H1 (cell line): Measurements from ENCODE around the gene CCDC116. TPM values are rescaled to one million over a fixed set of nuclear protein-coding genes. Genes with fewer than 3 reads are reported as not detected.

Experiments
- ASH2L ChIP-seq: fragments of 200-600, 300-600 bp; sonication (generic); IDR thresholded peaks from one replicate; pipeline ENCODE4 v1.7.1; 2017; ENCODE audit warnings: low read length
- ATF3 ChIP-seq: IDR thresholded peaks from 2 replicates; pipeline ENCODE4 v1.6.1; 2011; ENCODE audit warnings: low read depth, mild to moderate bottlenecking, low read length; ENCODE audit not compliant: insufficient read depth
- CBX5 ChIP-seq: fragments of 300-800, 300-1000 bp; sonication (generic); IDR thresholded peaks from 2 replicates; pipeline ENCODE4 v1.7.1; 2016; ENCODE audit warnings: antibody characterized with exemption, low read length, low read depth
- CHD1 ChIP-seq: IDR thresholded peaks from 2 replicates; pipeline ENCODE4 v1.6.1; 2012; ENCODE audit warnings: low read depth, low read length, improper control_type of control experiment
- CHD2 ChIP-seq: IDR thresholded peaks from 2 replicates; pipeline ENCODE4 v1.6.1; 2012; ENCODE audit warnings: low read length, improper control_type of control experiment
- CREB1 ChIP-seq: IDR thresholded peaks from 2 replicates; pipeline ENCODE4 v1.6.1; 2012; ENCODE audit warnings: inconsistent platforms
- EGR1 ChIP-seq: IDR thresholded peaks from 2 replicates; pipeline ENCODE4 v1.6.1; 2011; ENCODE audit warnings: low read depth, low read length, borderline replicate concordance
- EP300 ChIP-seq, 2 experiments: IDR thresholded peaks; 1 replicate in 1 of 2; 2 replicates in 1 of 2; pipeline ENCODE4 v1.6.1; 2011 to 2012; ENCODE audit warnings: low read depth in 2 of 2, low read length in 2 of 2, mild to moderate bottlenecking in 2 of 2, borderline replicate concordance in 1 of 2, inconsistent platforms in 1 of 2, moderate library complexity in 1 of 2
- FOSL1 ChIP-seq: IDR thresholded peaks from 2 replicates; pipeline ENCODE4 v1.6.1; 2011; ENCODE audit warnings: mild to moderate bottlenecking, low read depth, low read length, moderate library complexity; ENCODE audit not compliant: insufficient read depth
- KDM4A ChIP-seq: IDR thresholded peaks from one replicate; pipeline ENCODE4 v1.7.1; 2012; ENCODE audit warnings: low read depth, mild to moderate bottlenecking, moderate library complexity, low read length, inconsistent platforms; ENCODE audit not compliant: severe bottlenecking
- KDM5A ChIP-seq: fragments of 200-600 bp; IDR thresholded peaks from 2 replicates; pipeline ENCODE4 v1.7.1; 2012; ENCODE audit warnings: mild to moderate bottlenecking, low read length, inconsistent platforms, mixed read lengths
- MAFK ChIP-seq: IDR thresholded peaks from 2 replicates; pipeline ENCODE4 v1.6.1; 2012; ENCODE audit warnings: low read depth, mild to moderate bottlenecking, improper control_type of control experiment, low read length
- MAX ChIP-seq: IDR thresholded peaks from 2 replicates; pipeline ENCODE4 v1.6.1; 2012; ENCODE audit warnings: inconsistent platforms
- NANOG ChIP-seq: IDR thresholded peaks from 2 replicates; pipeline ENCODE4 v1.6.1; 2011; ENCODE audit warnings: low read length, low read depth, mild to moderate bottlenecking, inconsistent platforms; ENCODE audit not compliant: insufficient read depth, poor library complexity, severe bottlenecking
- RFX5 ChIP-seq: IDR thresholded peaks from 2 replicates; pipeline ENCODE4 v1.6.1; 2011; ENCODE audit warnings: low read depth, low read length, improper control_type of control experiment, borderline replicate concordance
- RXRA ChIP-seq: IDR thresholded peaks from 2 replicates; pipeline ENCODE4 v1.6.1; 2011; ENCODE audit warnings: low read depth, mild to moderate bottlenecking, low read length, moderate library complexity; ENCODE audit not compliant: insufficient read depth
- SIRT6 ChIP-seq: IDR thresholded peaks from one replicate; pipeline ENCODE4 v1.7.1; 2012; ENCODE audit warnings: low read length, inconsistent platforms
- SIX5 ChIP-seq: IDR thresholded peaks from 2 replicates; pipeline ENCODE4 v1.6.1; 2011; ENCODE audit warnings: mild to moderate bottlenecking, low read depth, low read length
- SRF ChIP-seq: IDR thresholded peaks from 2 replicates; pipeline ENCODE4 v1.6.1; 2011; ENCODE audit warnings: mild to moderate bottlenecking, low read depth, low read length, moderate library complexity
- SUZ12 ChIP-seq: fragments of 200-600 bp; sonication (generic); IDR thresholded peaks from 2 replicates; pipeline ENCODE4 v1.6.1; 2012; ENCODE audit warnings: mild to moderate bottlenecking, inconsistent platforms, low read length, moderate library complexity, mixed read lengths
- TAF7 ChIP-seq: optimal IDR thresholded peaks from 2 replicates; pipeline ENCODE3; 2011; ENCODE audit warnings: low read depth, mild to moderate bottlenecking, inconsistent platforms, low read length, moderate library complexity, borderline replicate concordance
- TBP ChIP-seq: IDR thresholded peaks from 2 replicates; pipeline ENCODE4 v1.6.1; 2011; ENCODE audit warnings: low read depth, low read length, improper control_type of control experiment
- YY1 ChIP-seq: IDR thresholded peaks from 2 replicates; pipeline ENCODE4 v1.6.1; 2011; ENCODE audit warnings: low read depth, mild to moderate bottlenecking, low read length
- ZNF274 ChIP-seq: IDR thresholded peaks from 2 replicates; pipeline ENCODE4 v1.7.0; 2012; ENCODE audit warnings: low read length, borderline replicate concordance; ENCODE audit errors: extremely low read depth
- polyA plus RNA-seq, 7 experiments: library from polyadenylated mRNA; depleted of rRNA in 3 of 7; stranded (reverse) in 5 of 7; unstranded in 2 of 7; fragments of >200 nt in 5 of 7; fragments of 200-250 nt in 2 of 7; gene quantifications; 1 replicate in 5 of 7; 2 replicates in 1 of 7; 4 replicates in 1 of 7; pipeline versions ENCODE4 v1.2.1 to v1.2.3, GENCODE V29; 2011 to 2013; ENCODE audit warnings: missing spikeins in 2 of 7, mixed read lengths in 2 of 7
- total RNA-seq: library from RNA; stranded (reverse); fragmentation: NEBNext Ultra II Directional; extraction: Animal tissue kit (Norgen Biotek cat#: 25700); gene quantifications from 2 replicates; pipeline ENCODE4 v1.2.1, GENCODE V29; 2021

Gene CCDC116
- total and polyA plus RNA-seq, 2 of the 8 experiments (the other 6 are each of a cell fraction or from before 2014, with no cell fraction given): 0.08 TPM; not detected in 1

DNA sequence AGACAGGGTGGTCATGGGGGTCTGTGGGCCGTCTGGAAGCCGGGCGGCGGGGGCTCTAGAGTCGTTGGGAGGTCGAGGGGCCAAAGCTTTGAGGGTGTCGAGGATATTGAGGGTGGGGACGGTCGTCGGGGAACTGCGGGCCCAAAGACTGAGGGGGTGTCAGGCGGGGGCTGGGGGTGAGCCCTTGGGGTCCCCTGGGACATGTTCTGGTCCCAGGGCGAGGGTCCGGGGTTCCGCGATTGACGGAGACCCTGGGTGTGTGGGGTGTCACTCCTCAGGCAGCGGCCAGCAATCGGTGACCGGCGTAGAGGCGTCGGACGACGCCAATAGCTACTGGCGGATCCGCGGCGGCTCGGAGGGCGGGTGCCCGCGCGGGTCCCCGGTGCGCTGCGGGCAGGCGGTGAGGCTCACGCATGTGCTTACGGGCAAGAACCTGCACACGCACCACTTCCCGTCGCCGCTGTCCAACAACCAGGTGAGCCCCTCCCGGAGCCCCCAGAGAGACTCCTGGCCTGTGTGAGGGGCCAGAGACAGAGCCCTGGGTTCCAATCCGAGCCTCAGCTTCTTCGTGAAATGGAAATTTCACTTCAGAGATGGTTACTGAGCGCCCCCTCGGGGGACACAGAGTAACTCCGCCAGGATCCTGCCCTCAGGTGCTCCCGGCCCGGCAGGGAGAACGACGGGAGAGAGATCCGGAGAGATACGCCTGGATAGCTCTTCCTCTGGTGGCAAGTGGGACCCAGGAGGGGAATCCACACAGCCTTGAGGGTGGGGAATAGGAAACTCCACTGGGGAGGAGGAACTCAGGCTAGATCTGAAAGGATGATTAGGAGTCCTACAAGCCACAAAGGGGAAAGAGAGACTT, 10.3 kb downstream of the CCDC116 start (continued):
- TF ChIP-seq CBX5 (no peak), RFX5 (no peak), EP300 (IDR thresholded peaks at IDR 0.05; ENCODE audit: borderline replicate concordance in 1 of 2, low read depth in 2 of 2, low read length in 2 of 2) (no peak), CHD2 (no peak), ASH2L (peak; percentile 36), SIX5 (no peak), ZNF274 (no peak), MAFK (no peak), CREB1 (no peak), SIRT6 (no peak), ATF3 (no peak), MAX (peak; percentile 50), KDM4A (no peak), RXRA (no peak), CHD1 (no peak), NANOG (no peak), FOSL1 (no peak), KDM5A (no peak), TAF7 (no peak), SUZ12 (peak; percentile 11; the same call in 1 of the 2 replicates), YY1 (no peak), EGR1 (no peak), TBP (no peak), SRF (no peak)
